LNCAP (cell line): ENCODE results near the gene GIMAP8.

Source experiments
- TF ChIP-seq, protein P1 (sequence below): fragments of 450-650 bp; IDR thresholded peaks from 2 replicates; pipeline ENCODE4 v1.5.1; 2017; ENCODE audit warnings: mild to moderate bottlenecking

GIMAP8 gene

DNA sequence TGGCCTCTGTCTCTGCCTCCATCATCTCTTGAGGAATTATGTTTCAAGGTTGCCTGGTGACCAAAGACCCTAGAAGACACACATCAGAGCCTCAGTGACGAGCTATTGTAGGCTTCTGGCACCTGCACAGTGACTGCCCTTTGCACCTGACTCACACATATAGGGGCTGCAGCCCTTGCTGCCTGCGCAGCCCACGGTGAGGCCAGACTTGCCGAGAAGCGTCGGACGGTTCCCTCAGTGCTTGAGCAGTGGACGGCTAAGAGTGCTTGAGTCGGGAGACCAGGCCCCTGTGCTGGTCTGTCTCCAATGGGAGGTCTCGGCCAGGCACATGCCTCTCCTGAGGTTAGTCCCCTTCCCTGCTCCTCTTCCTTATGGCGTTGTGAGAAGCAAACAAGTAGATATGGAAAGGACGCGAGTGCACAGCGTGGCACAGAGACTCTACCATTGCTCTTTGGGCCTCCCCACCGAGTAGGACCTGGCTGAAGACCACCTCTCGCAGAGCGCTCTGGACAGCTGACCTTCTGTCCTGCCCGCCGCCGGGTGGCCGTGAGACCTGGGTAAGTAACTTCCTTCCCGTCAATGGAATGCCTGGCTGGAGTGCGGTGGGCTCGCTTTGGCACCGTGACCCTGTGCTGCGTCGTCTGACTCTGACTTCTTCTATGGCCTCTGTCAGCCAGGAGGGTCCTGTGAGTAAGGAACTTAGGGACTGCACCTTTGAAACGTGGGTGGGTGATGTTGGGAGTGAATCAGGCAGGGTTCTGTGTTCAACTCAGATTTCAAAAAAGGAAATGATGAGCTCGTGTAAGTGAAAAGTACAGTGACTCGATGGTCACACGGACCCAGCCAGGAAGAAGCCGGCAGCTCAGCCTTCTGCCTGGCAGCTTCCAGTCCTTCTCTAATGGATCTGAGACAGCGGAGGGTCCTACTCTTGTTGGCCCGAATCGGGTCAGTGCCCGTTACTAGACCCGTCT is 37.6 kb upstream of the GIMAP8 start:
- TF ChIP-seq, protein P1, sequence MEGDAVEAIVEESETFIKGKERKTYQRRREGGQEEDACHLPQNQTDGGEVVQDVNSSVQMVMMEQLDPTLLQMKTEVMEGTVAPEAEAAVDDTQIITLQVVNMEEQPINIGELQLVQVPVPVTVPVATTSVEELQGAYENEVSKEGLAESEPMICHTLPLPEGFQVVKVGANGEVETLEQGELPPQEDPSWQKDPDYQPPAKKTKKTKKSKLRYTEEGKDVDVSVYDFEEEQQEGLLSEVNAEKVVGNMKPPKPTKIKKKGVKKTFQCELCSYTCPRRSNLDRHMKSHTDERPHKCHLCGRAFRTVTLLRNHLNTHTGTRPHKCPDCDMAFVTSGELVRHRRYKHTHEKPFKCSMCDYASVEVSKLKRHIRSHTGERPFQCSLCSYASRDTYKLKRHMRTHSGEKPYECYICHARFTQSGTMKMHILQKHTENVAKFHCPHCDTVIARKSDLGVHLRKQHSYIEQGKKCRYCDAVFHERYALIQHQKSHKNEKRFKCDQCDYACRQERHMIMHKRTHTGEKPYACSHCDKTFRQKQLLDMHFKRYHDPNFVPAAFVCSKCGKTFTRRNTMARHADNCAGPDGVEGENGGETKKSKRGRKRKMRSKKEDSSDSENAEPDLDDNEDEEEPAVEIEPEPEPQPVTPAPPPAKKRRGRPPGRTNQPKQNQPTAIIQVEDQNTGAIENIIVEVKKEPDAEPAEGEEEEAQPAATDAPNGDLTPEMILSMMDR, result no peak

DNA sequence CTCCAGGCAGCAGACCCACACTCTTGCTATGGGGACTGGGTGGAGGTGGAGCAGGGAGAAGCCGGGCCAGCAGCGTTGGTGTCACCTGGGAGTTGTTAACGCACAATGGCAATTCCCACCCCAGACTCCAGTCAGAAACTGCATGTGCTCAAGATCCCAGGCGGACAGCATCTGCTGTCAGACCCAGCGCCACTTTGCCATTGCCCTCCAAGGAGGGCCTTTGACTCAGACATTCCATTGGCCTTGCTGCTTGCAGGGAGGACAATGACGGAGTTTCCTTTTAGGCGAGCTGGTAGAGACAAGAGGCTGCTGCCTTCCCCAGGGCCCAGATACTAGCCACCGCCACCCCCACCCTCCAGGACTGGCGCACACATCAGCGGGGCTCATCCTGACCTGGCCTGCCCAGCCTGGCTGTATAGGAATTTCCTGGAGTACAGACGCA is 36.8 kb upstream of the GIMAP8 start:
- TF ChIP-seq, protein P1, result no peak

DNA sequence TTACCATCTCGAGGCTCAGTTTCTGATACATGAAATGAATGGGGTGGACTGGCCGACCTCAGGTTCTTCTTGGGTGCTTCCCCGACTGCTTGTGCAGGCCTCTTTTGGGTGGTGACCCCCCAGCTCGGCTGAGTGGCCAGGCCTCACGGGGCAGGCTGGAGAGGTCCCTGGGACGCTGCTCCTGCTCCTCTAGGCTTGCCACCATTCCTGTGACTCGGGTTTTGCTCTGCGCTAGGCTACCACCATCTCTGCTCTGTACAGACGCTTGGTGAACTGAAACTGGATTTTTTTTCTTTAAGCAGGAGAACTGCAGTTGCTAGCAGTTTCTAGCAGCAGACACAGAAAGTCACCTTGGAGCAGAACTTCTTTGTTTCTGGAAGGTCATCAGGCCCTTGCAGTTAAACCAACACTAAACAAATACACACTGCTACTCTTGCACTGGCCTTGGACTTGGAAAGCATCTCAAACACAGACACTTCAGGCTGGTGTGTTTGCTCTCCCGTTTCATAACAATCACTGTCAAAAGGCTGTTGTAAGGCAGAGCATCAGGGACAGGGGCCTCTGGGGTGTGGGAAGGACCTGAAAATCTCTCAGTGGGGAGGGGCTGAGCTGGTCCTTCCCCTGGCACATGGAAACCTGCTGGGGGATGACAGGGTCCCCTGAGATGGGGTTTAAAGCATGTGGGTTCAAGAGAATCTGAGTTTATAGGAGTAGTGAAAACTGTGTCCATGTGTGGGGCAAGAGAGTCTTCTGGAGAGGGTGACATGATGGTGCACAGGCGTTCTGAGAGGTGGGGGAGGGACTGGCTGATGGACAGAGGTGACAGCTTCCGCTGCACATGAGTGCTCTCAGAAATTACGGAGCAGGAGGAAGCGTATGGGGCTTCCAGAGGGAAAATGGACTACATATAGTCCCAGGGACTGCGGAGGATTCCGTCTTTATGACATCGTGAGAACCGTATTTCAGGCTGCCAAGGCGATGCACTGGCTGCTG is 35.0 kb upstream of the GIMAP8 start:
- TF ChIP-seq, protein P1, result no peak

DNA sequence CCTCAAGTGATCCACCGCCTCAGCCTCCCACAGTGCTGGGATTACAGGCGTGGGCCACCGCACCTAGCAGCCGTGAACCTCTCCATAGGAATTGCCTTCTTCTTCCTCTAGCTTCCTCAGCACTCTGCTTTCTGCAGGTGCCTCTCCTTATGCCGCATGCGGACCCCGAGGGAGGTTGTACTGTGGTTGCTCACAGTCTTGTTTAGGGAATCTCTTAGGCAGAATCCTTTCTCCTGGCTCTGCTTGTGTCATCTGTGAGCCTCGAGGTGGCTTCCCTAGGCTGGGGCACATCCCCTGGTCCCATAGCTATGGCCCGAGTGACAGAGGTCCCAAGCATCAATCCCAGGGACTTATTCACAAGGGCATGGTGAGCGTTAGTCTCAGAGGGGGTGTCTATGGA is 33.2 kb upstream of the GIMAP8 start:
- TF ChIP-seq, protein P1, result no peak

DNA sequence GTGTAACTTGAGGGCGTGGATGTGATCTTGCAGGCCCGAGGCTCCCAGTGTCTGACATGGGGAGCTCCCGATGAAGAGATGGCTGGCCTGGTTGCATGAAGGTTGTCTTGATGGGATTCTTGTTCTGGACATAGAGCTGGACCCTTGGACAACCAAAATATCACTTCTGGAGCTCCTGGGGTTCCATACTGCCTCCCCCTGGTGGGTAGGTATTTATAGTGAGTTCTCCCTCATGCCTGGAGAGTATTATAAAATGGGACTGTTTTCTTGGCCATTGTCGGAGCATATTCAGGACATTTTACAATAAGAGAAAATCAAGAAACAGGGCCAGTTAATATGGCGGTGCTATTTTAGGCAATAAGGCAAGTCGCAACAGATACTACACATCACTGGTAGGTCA is 32.6 kb upstream of the GIMAP8 start:
- TF ChIP-seq, protein P1, result 0 out of 2 replicates have a peak, but pooled peaks have one; percentile 16

DNA sequence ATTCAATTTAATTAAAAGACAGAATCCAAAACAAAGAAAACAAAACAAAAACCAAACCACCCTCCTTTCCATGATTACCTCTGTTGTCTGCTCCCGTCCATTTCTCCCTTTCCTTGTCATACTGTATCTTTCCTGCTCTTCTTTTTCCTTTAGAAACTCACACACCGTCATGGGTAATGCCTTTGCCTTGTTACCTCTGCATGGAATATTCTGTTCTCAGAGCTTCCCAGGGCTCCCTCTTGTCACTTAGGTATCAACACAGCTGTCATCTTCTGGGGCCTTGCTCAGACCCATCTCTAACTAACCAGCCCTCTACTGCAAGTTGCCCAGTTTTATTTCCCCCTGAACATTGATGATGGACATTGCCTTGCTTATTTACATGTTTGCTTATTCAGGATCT is 30.2 kb upstream of the GIMAP8 start:
- TF ChIP-seq, protein P1, result no peak

DNA sequence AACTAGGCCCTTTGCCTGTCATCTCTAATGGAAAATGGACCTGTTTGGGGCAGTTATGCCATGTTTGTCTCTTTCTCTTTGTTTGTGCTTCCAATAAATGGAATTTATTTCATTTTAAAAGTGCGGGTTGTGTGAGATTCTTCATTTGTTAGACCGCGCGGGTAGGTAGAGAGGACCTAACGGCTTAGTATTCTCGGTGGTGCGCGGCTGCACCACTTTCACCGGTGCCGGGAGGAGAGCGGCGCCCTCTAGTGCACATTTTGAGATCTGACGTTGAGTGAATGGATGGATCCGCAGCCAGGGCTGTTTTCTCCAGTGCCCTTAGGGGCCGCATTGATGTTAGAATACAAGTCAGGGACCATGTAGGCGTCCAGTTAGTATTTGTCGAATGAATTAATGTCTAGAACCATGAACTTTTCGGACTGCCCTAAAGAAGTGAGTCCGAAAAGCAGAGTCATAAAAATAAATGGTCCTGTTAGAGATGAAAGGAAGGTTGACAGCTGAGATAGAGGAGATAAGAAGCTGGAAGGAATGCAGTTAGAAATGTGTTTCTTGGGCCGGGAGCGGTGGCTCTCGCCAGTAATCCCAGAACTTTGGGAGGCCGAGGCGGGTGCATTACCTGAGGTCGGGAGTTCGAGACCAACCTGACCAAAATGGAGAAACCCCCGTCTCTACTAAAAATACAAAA is 29.3 kb upstream of the GIMAP8 start:
- TF ChIP-seq, protein P1, result peak; percentile 89
